Astrocyte of the cerebellum (primary cell): ENCODE data around the gene EYA2.

Experiments used
- DNase-seq: peaks from one replicate; pipeline ENCODE4 v3.0.0-alpha.2; 2011; ENCODE audit warnings: low read depth
- H3K4me3 ChIP-seq: 2 replicates; pipeline ENCODE4 v1.5.1; 2011; ENCODE audit warnings: mild to moderate bottlenecking, low read depth, low read length, moderate library complexity
- in situ Hi-C: cut with HindIII; loops from 2 replicates; pipeline ENCODE4 v1.10.0; 2017; ENCODE audit warnings: low sequenced_read_pairs
- TF ChIP-seq, protein P1 (sequence below): IDR thresholded peaks from 2 replicates; pipeline ENCODE4 v1.5.1; 2012; ENCODE audit warnings: low read length, low read depth, moderate library complexity, mild to moderate bottlenecking; ENCODE audit errors: missing control alignments

Gene EYA2

GRCh38 chr20:47075263-47075662, 180.6 kb downstream of the EYA2 start:
- in situ Hi-C loops, result no loop called here
- no peak overlapping the region for H3K4me3 ChIP-seq
- DNase-seq, result no peak
- TF ChIP-seq, protein P1, sequence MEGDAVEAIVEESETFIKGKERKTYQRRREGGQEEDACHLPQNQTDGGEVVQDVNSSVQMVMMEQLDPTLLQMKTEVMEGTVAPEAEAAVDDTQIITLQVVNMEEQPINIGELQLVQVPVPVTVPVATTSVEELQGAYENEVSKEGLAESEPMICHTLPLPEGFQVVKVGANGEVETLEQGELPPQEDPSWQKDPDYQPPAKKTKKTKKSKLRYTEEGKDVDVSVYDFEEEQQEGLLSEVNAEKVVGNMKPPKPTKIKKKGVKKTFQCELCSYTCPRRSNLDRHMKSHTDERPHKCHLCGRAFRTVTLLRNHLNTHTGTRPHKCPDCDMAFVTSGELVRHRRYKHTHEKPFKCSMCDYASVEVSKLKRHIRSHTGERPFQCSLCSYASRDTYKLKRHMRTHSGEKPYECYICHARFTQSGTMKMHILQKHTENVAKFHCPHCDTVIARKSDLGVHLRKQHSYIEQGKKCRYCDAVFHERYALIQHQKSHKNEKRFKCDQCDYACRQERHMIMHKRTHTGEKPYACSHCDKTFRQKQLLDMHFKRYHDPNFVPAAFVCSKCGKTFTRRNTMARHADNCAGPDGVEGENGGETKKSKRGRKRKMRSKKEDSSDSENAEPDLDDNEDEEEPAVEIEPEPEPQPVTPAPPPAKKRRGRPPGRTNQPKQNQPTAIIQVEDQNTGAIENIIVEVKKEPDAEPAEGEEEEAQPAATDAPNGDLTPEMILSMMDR, result no peak

GRCh38 chr20:47079047-47079446, 184.4 kb downstream of the EYA2 start:
- H3K4me3 ChIP-seq, result no peak overlapping the region
- in situ Hi-C loops, result no loop called here
- TF ChIP-seq, protein P1, result no peak
- DNase-seq, result no peak

DNA sequence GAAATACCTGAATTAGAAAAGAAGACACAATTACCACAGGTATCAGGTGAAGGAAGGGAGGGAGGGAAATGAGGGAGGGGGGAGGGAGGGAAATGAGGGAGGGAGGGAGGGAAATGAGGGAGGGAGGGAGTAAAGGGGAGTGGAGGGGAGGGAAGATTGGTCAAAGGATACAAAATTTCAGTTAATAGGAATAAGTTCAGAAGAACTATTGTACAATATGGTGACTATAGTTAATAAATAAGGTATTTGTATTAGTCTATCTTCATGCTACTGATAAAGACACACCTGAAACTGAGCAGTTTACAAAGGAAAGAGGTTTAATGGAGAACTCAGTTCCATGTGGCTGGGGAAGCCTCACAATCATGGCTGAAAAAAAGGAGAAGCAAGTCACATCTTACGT, 185.7 kb downstream of the EYA2 start:
- TF ChIP-seq, protein P1, result no peak
- DNase-seq, result no peak
- no peak overlapping the region for H3K4me3 ChIP-seq
- in situ Hi-C loops, result no loop called here

GRCh38 chr20:47086316-47086715, 191.7 kb downstream of the EYA2 start:
- DNase-seq, result no peak
- in situ Hi-C loops, result loop anchor here (5.0 kb wide), 1 partner anchor 89 kb away; no protein-coding TSS in a partner anchor
- TF ChIP-seq, protein P1, result no peak
- no peak overlapping the region for H3K4me3 ChIP-seq

- in situ Hi-C loops, result loop anchor here (5.0 kb wide), 1 partner anchor 91 kb away; no protein-coding TSS in a partner anchor
- TF ChIP-seq, protein P1, result no peak
Observed at GRCh38 chr20:47088335-47088734, 193.7 kb downstream of the EYA2 start.

DNA sequence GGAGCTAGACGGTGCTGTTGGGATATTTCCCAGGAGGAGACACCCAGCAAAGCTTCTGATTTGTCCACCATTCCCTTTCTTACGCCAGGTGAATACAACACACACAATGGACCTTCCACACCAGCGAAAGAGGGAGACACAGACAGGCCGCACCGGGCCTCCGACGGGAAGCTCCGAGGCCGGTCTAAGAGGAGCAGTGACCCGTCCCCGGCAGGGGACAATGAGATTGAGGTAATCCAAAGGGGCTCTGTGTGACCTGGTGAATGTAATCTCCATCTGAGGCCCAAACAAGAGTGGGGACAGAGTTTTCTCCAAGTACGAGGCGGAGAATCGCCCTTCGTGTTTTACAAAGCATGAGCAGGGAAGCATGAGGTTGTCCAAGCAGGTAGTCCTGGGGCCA, 194.5 kb downstream of the EYA2 start:
- no peak for DNase-seq
- no peak overlapping the region for H3K4me3 ChIP-seq
- TF ChIP-seq, protein P1, result no peak
- in situ Hi-C loops, result loop anchor here (5.0 kb wide), 1 partner anchor 92 kb away; no protein-coding TSS in a partner anchor

More at GRCh38 chr20:47088335-47088734, 193.7 kb downstream of the EYA2 start:
- no peak for DNase-seq
- H3K4me3 ChIP-seq, result no peak overlapping the region
